Activated CD4-positive, alpha-beta T cell treated with anti-CD3 and anti-CD28 coated beads for 4 hours (primary cell): ENCODE data around the gene UNC5A.

ENCODE experiments used
- DNase-seq, 2 donors: peaks; one replicate each; pipeline ENCODE4 v3.0.0-alpha.2; 2020

UNC5A gene

GRCh38 chr5:176810081-176810597 lies at the start of gene UNC5A:
UNC5A (plus strand) TSS chr5:176810559; CDS start chr5:176810751, 192 bp downstream.
- DNase-seq, result peak; percentile 14 to 35

DNA sequence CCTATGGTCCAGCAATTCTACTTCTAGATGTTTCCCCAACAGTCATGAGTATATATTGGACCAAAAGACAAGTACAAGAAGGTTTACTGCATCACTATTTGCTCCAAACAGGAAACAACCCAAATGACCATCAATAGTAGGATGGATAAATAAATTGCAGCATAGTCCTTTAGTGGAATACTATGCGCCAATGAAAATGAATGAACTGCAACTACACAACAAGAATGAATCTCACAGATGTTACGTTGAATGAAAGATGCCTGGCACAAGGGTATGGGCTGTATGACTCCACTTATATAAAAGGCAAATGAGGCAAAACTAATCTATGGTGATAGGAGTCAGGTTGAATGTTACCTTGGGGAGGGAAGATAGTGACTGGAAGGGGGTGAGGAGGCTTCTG lies 48.6 kb upstream of the UNC5A start:
- DNase-seq, result no peak

- DNase-seq, result no peak
Observed at GRCh38 chr5:176762489-176762888, 47.9 kb upstream of the UNC5A start.

DNA sequence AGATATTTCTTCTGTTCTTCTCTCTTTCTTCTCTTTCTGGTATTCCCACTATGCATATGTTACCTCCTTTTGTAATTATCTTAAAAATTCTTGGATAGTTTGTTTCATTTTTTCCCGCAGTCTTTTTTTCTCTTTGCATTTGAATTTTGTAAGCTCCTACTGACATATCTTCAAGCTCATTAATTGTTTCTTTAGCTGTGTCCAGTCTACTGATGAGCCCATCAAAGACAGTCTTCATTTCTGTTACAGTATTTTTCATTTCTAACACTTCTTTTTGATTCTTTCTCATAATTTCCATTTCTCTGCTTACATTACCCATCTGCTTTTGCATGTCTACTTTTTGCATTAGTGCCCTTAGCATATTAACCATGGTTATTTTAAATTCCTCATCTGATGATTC lies 44.7 kb upstream of the UNC5A start:
- no peak for DNase-seq

GRCh38 chr5:176768174-176768970 lies 42.0 kb upstream of the UNC5A start:
- no peak for DNase-seq

GRCh38 chr5:176769911-176770310 lies 40.4 kb upstream of the UNC5A start:
- DNase-seq, result no peak

GRCh38 chr5:176770431-176770830 lies 39.9 kb upstream of the UNC5A start:
- DNase-seq, result no peak

- DNase-seq, result no peak
Observed at GRCh38 chr5:176771102-176771845, 39.1 kb upstream of the UNC5A start.

GRCh38 chr5:176772271-176773210 lies 37.8 kb upstream of the UNC5A start:
- no peak for DNase-seq

GRCh38 chr5:176773408-176774035 lies 36.8 kb upstream of the UNC5A start:
- no peak for DNase-seq

DNA sequence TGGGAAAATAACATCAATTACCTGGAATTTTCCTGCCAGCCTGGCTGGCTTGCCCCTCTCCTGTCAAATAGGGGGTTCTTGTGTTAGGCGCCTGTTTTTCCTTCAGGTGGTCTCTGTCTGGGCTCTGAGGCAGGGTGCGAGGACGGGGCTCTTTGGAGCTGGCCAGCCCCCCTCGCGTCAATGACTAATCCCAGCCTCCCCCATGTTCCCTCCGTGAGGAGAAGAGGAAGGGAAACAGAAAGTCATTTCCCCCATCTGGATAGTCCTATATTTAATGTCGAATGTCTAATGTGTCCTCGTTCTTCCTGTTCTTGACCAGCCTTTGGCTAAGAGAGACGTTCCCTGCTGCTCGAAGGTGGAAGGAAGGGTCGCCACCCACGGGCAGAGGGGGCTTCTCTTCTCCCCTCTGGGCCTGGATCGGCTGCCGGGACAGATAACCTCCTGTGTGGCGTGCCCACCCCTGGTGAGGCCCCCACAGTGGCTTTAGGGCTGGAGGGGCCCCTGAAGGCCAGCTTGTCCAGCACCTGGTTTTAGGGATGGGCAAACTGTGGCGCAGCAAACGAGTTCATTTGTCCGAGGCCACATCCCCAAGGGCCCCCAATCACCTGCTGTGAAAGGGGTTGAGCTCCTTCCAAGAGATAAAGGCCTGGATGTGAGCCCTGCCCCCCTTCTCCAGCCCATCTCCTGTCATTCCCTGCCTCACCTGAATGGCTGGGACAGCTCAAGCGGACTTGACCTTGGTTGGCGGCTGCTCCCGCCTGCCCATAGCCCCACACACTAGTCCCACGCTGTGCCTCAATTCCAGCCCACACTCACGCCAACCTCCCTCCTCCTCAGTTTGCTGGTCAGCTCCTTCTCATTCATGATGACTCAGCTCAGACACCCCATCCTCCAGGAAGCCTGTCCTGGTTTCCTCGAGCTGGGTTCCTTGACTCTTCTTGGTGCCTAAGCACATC lies 35.9 kb upstream of the UNC5A start:
- DNase-seq, result no peak

DNA sequence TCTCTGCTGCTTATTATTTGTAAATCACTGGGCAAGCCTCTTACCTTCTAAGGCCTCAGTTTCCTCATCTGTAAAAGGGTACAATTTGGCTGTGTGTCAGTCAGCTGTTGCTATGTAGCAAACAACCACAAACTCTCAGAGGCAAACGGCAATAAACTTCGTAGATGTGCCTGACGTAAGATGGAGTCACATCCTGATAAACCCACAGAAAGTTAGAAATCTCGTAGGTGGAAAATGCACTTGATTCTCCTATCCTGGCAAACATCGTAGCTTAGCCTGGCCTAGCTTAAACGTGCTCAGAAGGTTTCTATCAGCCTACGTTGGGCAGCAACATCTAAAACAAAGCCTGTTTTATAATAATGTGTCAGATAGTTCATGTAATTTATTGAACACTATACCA lies 35.0 kb upstream of the UNC5A start:
- DNase-seq, result no peak

DNA sequence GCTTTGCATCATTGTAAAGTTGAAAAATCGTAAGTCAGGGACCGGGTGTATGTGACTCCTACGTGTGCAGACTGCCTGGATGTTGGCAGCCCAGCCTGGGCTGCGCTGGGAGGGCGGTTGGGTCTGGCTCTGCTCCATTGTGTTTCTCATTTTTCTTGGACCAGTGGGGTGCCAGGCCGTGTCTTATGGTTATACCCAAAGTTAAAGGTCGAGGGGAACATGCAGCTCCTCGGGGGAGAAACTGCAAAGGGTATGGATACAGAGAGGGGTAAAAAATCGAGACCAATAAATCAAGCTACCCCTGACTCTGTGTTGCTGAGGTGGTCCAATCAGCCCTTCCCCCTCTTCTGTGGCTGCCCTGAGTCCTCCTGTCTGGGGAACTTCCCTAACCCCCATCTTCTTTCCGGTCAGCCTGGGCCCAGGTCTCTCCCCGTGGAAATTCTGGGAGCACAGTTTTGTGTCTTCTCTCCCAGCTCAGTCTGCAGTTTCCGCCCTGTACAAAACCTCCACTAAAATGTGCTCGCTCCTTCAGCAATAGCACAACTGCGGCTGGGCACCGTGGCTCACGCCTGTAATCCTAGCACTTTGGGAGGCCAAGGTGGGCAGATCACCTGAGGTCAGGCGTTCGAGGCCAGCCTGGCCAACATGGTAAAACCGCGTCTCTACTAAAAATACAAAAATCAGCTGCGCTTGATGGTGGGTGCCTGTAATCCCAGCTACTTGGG lies 34.1 kb upstream of the UNC5A start:
- DNase-seq, result no peak

- DNase-seq, result no peak
Observed at GRCh38 chr5:176776916-176777315, 33.4 kb upstream of the UNC5A start.

DNA sequence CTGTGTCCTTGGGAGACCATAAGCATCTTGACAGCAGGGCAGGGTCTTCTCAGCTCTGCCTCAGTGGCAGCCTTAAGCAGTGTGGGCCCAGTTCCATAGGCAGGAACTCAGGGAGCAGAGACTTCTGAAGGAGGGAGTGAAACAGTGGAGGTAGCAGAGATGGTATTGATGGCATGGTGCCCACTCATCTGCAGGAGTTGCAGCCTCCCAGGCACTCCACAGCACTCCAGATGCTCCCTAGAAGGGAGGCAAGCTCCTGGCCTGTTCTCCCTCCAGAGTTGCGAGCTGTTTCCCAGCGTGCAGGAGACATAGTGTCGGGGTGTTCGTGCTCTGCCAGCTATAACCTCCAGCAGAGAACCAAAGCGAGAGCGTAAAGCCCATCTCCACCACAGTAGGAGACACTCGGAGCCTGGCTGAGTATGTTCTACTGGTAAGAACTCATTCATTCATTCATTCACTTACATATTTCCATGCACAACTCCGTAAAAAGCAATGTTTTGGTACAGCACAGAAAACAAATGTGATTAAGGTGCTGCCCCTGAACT lies 31.4 kb upstream of the UNC5A start:
- no peak for DNase-seq

GRCh38 chr5:176779537-176779936 lies 30.8 kb upstream of the UNC5A start:
- no peak for DNase-seq

DNA sequence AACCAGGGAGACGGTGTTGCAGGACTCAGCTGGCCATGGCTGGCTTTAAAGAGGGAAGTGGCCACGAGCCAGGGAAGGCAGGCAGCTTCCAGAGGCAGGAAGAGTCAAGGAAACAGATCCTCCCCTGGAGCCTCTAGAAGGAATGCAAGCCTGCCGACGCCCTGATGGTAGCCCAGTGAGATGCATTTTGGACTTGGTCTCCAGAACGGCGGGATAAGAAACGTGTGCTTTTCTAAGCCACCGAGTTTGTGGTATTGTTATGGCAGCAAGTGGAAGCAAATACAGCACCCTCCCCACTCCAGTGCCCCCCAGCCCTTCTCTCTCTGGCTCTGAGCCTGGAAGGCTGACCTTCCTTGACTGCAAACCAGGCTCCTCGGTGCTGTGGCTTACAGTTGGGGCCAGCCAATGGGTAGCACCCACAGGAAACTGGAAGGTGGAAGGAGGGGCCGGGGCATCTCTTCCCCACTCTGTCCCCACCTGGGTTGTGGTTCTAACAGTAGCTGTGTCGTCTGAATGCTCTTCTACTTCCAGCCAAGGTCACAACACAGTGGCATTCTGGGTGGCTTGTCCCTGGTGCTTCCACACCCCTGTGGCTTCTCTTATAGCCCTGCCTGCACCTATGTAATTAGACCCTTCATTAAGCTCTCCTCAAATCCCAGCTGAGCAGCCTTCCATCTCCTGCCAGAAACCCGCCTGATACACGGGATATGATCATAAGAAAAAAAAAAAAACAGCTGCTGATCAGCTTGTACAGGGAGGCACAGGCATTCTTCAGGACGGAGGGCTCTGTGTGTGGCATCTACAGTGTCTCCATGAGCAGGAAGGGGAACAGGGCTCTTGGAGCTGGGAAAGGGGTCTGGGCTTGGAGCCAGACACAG lies 29.9 kb upstream of the UNC5A start:
- DNase-seq, result no peak

- DNase-seq, result no peak
Observed at GRCh38 chr5:176781054-176781375, 29.3 kb upstream of the UNC5A start.
